HG03280 (cell line): Measurements from ENCODE around the gene LIG3.
"Not testable (repeated sequence)": the region's sequence is repeated elsewhere in the genome, so short reads cannot be mapped to it uniquely, and the experiment has no call there.

Experiments used
- ATAC-seq: cut with Tn5 transposase; IDR thresholded peaks from one replicate; pipeline ENCODE4 v1.9.1; 2021; ENCODE audit warnings: mild to moderate bottlenecking, moderate library complexity; ENCODE audit not compliant: unreplicated experiment

Gene LIG3

GRCh38 chr17:34980353-34980680, at the start of gene LIG3:
Gene LIG3, plus strand, starts transcription at chr17:34980512. Its CDS starts 2,494 bp downstream, at chr17:34983006.
- ATAC-seq = peak; percentile 89

- not testable (repeated sequence) for ATAC-seq
These were observed 29.5 kb upstream of the LIG3 start for GRCh38 chr17:34950780-34951179.

- ATAC-seq = no peak
These were observed 21.9 kb upstream of the LIG3 start for GRCh38 chr17:34958438-34958837.

- peak; percentile 85 for ATAC-seq
These were observed 19.0 kb upstream of the LIG3 start, which contains the start of the genes CCT6B and ZNF830 for GRCh38 chr17:34961093-34961911. Gene CCT6B, minus strand, starts transcription at chr17:34961460. Its CDS starts 67 bp downstream, at chr17:34961393. Gene ZNF830, plus strand, starts transcription at chr17:34961540. Its CDS starts 27 bp downstream, at chr17:34961567.

- no peak for ATAC-seq
These were observed 6.1 kb upstream of the LIG3 start for GRCh38 chr17:34974179-34974578.

- no peak for ATAC-seq
These were observed 5.2 kb upstream of the LIG3 start for GRCh38 chr17:34974794-34975785.

GRCh38 chr17:34979153-34979552, 1.2 kb upstream of the LIG3 start:
- ATAC-seq = no peak

GRCh38 chr17:34979650-34980352, 511 bp upstream of the LIG3 start:
- ATAC-seq = no peak

GRCh38 chr17:34980681-34981537, 597 bp downstream of the LIG3 start:
- peak; percentile 84 for ATAC-seq

- no peak for ATAC-seq
These were observed 1.4 kb downstream of the LIG3 start for GRCh38 chr17:34981538-34982241.

- no peak for ATAC-seq
These were observed 6.9 kb downstream of the LIG3 start for GRCh38 chr17:34987232-34987631.

GRCh38 chr17:34988644-34989043, 8.3 kb downstream of the LIG3 start:
- no peak for ATAC-seq

GRCh38 chr17:34989473-34989872, 9.2 kb downstream of the LIG3 start:
- no peak for ATAC-seq

GRCh38 chr17:34990921-34991365, 10.6 kb downstream of the LIG3 start:
- ATAC-seq = no peak

GRCh38 chr17:34991606-34992005, 11.3 kb downstream of the LIG3 start:
- ATAC-seq = no peak

- no peak for ATAC-seq
These were observed 12.7 kb downstream of the LIG3 start for GRCh38 chr17:34993031-34993430.

- ATAC-seq = no peak
These were observed 16.3 kb downstream of the LIG3 start for GRCh38 chr17:34996422-34997285.

- no peak for ATAC-seq
These were observed 17.1 kb downstream of the LIG3 start for GRCh38 chr17:34997355-34997862.
